Placental pericyte (primary cell): ENCODE data around the gene RPLP1. TPM values are rescaled to one million over a fixed set of nuclear protein-coding genes. Genes with fewer than 3 reads are reported as not detected.

Experiments used
- small RNA-seq: library from RNA; depleted of rRNA; stranded (forward); fragments of <200 nt; gene quantifications from one replicate; pipeline ENCODE3, GENCODE V24; 2012; ENCODE audit warnings: low replicate concordance
- total RNA-seq: library from RNA; depleted of rRNA; stranded (reverse); fragments of >200 nt; gene quantifications from 2 replicates; pipeline ENCODE4 v1.2.3, GENCODE V29; 2012

The RPLP1 gene
- 101 and 192 TPM in 2 replicates for total RNA-seq

GRCh38 chr15:69452692-69453521 is at the start of gene RPLP1:
Gene RPLP1, plus strand, starts transcription at chr15:69452818. Its CDS starts 131 bp downstream, at chr15:69452949.

GRCh38 chr15:69413822-69414700 is 38.6 kb upstream of the RPLP1 start, which contains the start of gene KIF23:
Gene KIF23, plus strand, starts transcription at chr15:69414349. Its CDS starts 117 bp downstream, at chr15:69414466.

Small RNA genes within 50 kb of the gene (small RNA-seq; reads per million reads assigned to genes)
- gene RF00012 = not detected

Other genes with a start within 250 kb of the RPLP1 start
- gene PAQR5, start 153.9 kb upstream of the RPLP1 start, total RNA-seq = 4.8 and 6.6 TPM in 2 replicates
- gene KIF23, start 38.5 kb upstream of the RPLP1 start, total RNA-seq = 7.0 and 99.4 TPM in 2 replicates